Upper lobe of left lung (tissue), 4 donors: ENCODE measurements around the gene ADAMTS3.

ENCODE experiments used
- POLR2A ChIP-seq, 4 donors: fragments of 450-650 bp; IDR thresholded peaks; one replicate each; pipeline ENCODE4 v1.5.1; 2016 to 2017; ENCODE audit warnings: antibody characterized with exemption in 4 of 4, mild to moderate bottlenecking in 2 of 4
- TF ChIP-seq, protein P1 (sequence below), 6 experiments: fragments of 450-650 bp in 4 of 6; fragments of 200-600 bp in 2 of 6; sonication (generic) in 2 of 6; IDR thresholded peaks; one replicate each; pipeline ENCODE4 v1.5.1; 2016 to 2019; ENCODE audit warnings: antibody characterized with exemption in 6 of 6

DNA sequence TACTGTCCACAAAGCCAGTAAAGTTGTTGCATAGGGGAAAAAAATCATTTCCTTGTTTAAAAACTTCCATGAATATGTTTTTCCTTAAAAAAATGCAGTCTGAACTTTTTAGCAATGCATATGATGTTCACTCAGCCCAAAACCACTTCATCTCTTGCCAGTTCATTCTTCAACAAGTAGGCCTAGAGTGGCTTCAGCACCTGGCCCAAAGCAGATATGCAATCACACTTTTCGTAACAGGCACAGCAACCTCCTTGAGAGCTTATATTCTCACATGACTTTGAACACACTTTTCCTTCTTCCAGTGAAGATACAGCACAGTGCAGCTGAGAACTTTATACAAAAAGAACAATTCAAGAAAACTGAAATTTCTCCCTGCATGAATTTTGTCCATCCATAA is 128.6 kb downstream of the ADAMTS3 start:
- TF ChIP-seq, protein P1, sequence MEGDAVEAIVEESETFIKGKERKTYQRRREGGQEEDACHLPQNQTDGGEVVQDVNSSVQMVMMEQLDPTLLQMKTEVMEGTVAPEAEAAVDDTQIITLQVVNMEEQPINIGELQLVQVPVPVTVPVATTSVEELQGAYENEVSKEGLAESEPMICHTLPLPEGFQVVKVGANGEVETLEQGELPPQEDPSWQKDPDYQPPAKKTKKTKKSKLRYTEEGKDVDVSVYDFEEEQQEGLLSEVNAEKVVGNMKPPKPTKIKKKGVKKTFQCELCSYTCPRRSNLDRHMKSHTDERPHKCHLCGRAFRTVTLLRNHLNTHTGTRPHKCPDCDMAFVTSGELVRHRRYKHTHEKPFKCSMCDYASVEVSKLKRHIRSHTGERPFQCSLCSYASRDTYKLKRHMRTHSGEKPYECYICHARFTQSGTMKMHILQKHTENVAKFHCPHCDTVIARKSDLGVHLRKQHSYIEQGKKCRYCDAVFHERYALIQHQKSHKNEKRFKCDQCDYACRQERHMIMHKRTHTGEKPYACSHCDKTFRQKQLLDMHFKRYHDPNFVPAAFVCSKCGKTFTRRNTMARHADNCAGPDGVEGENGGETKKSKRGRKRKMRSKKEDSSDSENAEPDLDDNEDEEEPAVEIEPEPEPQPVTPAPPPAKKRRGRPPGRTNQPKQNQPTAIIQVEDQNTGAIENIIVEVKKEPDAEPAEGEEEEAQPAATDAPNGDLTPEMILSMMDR (IDR thresholded peaks at IDR 0.05) = no peak
- TF ChIP-seq POLR2A (IDR thresholded peaks at IDR 0.05) = no peak
